SK-N-SH (cell line): Measurements from ENCODE around the gene PLEKHG7. TPM values are rescaled to one million over a fixed set of nuclear protein-coding genes. Genes with fewer than 3 reads are reported as not detected.

Source experiments
- CHD2 ChIP-seq: fragments of 150-350 bp; IDR thresholded peaks from 2 replicates; pipeline ENCODE4 v1.6.1; 2018; ENCODE audit warnings: low read length; ENCODE audit not compliant: partially characterized antibody
- ELF1 ChIP-seq: IDR thresholded peaks from 2 replicates; pipeline ENCODE4 v1.4.0; 2012
- FOSL2 ChIP-seq: IDR thresholded peaks from 2 replicates; pipeline ENCODE4 v1.4.0; 2012; ENCODE audit warnings: low read depth, mild to moderate bottlenecking, moderate library complexity, borderline replicate concordance
- FOXJ3 ChIP-seq: sonication (generic); formaldehyde crosslinking; IDR thresholded peaks from 2 replicates; pipeline ENCODE4 v1.5.1; 2020; ENCODE audit warnings: mild to moderate bottlenecking, missing genetic modification reagents
- GATA2 ChIP-seq: sonication (generic); formaldehyde crosslinking; IDR thresholded peaks from 2 replicates; pipeline ENCODE4 v1.5.0; 2020; ENCODE audit warnings: mild to moderate bottlenecking, missing genetic modification reagents
- NFIC ChIP-seq: IDR thresholded peaks from 2 replicates; pipeline ENCODE4 v1.4.0; 2012; ENCODE audit warnings: borderline replicate concordance
- NRF1 ChIP-seq: IDR thresholded peaks from 2 replicates; pipeline ENCODE4 v1.6.1; 2012; ENCODE audit warnings: low read depth, mild to moderate bottlenecking, low read length
- RAD21 ChIP-seq: IDR thresholded peaks from 2 replicates; pipeline ENCODE4 v1.6.1; 2012; ENCODE audit warnings: mild to moderate bottlenecking, low read length
- RCOR1 ChIP-seq: fragments of 150-350 bp; IDR thresholded peaks from 2 replicates; pipeline ENCODE4 v1.6.1; 2017; ENCODE audit warnings: antibody characterized with exemption, low read length
- RFX5 ChIP-seq: IDR thresholded peaks from 2 replicates; pipeline ENCODE4 v1.6.1; 2012; ENCODE audit warnings: mild to moderate bottlenecking, improper control_type of control experiment, low read length
- RXRA ChIP-seq: IDR thresholded peaks from 2 replicates; pipeline ENCODE4 v1.4.0; 2012; ENCODE audit warnings: low read depth, mild to moderate bottlenecking, borderline replicate concordance
- SIN3A ChIP-seq: IDR thresholded peaks from 2 replicates; pipeline ENCODE4 v1.6.1; 2012; ENCODE audit warnings: low read depth, mild to moderate bottlenecking, low read length, moderate library complexity, borderline replicate concordance
- SMC3 ChIP-seq: IDR thresholded peaks from 2 replicates; pipeline ENCODE4 v1.6.1; 2012; ENCODE audit warnings: low read depth, low read length, improper control_type of control experiment
- TAF1 ChIP-seq: IDR thresholded peaks from 2 replicates; pipeline ENCODE4 v1.6.1; 2012; ENCODE audit warnings: low read depth, mild to moderate bottlenecking, low read length, moderate library complexity, borderline replicate concordance
- YY1 ChIP-seq: IDR thresholded peaks from 2 replicates; pipeline ENCODE4 v1.4.0; 2012; ENCODE audit warnings: low read depth, mild to moderate bottlenecking
- polyA plus RNA-seq, 3 experiments: library from polyadenylated mRNA; depleted of rRNA; stranded (reverse); fragments of >200 nt; gene quantifications; 2 replicates each; pipeline ENCODE4 v1.2.3, GENCODE V29; 2012
- TF ChIP-seq, protein P1 (sequence below): IDR thresholded peaks from 2 replicates; pipeline ENCODE4 v1.4.0; 2012; ENCODE audit warnings: low read depth
- TF ChIP-seq, protein P2 (sequence below): fragments of 200-600 bp; sonication (generic); IDR thresholded peaks from 2 replicates; pipeline ENCODE4 v1.6.1; 2017; ENCODE audit warnings: antibody characterized with exemption, mild to moderate bottlenecking, moderate library complexity
- TF ChIP-seq, protein P3 (sequence below): fragments of 150-350 bp; IDR thresholded peaks from 2 replicates; pipeline ENCODE4 v1.6.1; 2016; ENCODE audit warnings: mild to moderate bottlenecking, low read depth, low read length
- TF ChIP-seq, protein P4 (sequence below): fragments of 150-350 bp; IDR thresholded peaks from 2 replicates; pipeline ENCODE4 v1.6.1; 2017; ENCODE audit warnings: antibody characterized with exemption, low read length, low read depth, borderline replicate concordance
- TF ChIP-seq, protein P5 (sequence below): IDR thresholded peaks from 2 replicates; pipeline ENCODE4 v1.4.0; 2012; ENCODE audit warnings: low read depth, borderline replicate concordance
- TF ChIP-seq, protein P6 (sequence below): IDR thresholded peaks from 2 replicates; pipeline ENCODE4 v1.4.0; 2012; ENCODE audit warnings: low read depth, borderline replicate concordance

Gene PLEKHG7
- polyA plus RNA-seq, 1 of the 3 experiments (the other 2 are of a cell fraction): not detected

DNA sequence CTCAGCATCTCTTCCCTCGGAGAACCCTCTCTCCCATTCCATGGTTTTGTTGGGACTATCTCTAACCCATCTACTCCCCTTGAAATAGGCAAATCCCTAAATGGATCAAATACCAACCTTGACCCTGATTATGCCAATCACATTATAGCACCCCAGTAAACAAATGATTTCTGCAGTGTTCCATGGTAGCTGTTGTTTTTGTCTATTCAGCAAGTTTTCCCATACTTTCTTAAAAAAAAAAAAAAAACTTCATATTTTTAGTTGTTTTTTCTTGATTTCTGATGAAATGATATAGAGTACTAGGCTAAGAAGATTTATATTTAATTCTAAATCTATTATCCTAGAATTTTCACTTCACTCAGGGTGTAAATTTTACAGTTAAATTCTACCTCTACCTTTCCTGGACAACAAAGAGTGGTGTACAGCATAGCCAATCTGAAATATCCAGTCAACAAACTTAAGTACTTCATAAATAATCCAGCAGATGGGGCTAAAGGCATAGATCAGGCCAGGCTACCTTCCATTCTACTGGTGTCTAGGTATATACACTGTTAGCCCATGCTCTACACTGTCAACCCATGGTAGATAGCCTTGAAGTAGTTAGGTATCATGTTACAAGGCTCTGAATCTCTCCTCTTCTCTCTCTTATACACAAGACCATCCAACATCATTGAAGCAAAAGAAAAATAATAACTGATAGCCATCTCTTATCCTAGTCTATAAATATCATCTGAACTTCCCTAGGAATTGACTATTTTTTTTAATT, 82.2 kb downstream of the PLEKHG7 start (continued):
- TF ChIP-seq, protein P1, sequence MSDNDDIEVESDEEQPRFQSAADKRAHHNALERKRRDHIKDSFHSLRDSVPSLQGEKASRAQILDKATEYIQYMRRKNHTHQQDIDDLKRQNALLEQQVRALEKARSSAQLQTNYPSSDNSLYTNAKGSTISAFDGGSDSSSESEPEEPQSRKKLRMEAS: peak; percentile 36; the same call in 1 of the 2 replicates
- TF ChIP-seq SMC3 (peak; percentile 55), SIN3A (peak; percentile 78; the same call in 1 of the 2 replicates), FOXJ3 (CRISPR knock-in tag) (no peak), ELF1 (no peak), RAD21 (peak; percentile 81), NRF1 (no peak), NFIC (no peak), GATA2 (no peak), RXRA (no peak), RFX5 (no peak), RCOR1 (no peak), TAF1 (no peak), YY1 (no peak), FOSL2 (no peak), CHD2 (no peak)
- TF ChIP-seq, protein P2, sequence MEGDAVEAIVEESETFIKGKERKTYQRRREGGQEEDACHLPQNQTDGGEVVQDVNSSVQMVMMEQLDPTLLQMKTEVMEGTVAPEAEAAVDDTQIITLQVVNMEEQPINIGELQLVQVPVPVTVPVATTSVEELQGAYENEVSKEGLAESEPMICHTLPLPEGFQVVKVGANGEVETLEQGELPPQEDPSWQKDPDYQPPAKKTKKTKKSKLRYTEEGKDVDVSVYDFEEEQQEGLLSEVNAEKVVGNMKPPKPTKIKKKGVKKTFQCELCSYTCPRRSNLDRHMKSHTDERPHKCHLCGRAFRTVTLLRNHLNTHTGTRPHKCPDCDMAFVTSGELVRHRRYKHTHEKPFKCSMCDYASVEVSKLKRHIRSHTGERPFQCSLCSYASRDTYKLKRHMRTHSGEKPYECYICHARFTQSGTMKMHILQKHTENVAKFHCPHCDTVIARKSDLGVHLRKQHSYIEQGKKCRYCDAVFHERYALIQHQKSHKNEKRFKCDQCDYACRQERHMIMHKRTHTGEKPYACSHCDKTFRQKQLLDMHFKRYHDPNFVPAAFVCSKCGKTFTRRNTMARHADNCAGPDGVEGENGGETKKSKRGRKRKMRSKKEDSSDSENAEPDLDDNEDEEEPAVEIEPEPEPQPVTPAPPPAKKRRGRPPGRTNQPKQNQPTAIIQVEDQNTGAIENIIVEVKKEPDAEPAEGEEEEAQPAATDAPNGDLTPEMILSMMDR: peak; percentile 60
- TF ChIP-seq, protein P3, sequence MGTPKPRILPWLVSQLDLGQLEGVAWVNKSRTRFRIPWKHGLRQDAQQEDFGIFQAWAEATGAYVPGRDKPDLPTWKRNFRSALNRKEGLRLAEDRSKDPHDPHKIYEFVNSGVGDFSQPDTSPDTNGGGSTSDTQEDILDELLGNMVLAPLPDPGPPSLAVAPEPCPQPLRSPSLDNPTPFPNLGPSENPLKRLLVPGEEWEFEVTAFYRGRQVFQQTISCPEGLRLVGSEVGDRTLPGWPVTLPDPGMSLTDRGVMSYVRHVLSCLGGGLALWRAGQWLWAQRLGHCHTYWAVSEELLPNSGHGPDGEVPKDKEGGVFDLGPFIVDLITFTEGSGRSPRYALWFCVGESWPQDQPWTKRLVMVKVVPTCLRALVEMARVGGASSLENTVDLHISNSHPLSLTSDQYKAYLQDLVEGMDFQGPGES: no peak
- TF ChIP-seq, protein P4, sequence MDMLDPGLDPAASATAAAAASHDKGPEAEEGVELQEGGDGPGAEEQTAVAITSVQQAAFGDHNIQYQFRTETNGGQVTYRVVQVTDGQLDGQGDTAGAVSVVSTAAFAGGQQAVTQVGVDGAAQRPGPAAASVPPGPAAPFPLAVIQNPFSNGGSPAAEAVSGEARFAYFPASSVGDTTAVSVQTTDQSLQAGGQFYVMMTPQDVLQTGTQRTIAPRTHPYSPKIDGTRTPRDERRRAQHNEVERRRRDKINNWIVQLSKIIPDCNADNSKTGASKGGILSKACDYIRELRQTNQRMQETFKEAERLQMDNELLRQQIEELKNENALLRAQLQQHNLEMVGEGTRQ: no peak
- TF ChIP-seq, protein P5, sequence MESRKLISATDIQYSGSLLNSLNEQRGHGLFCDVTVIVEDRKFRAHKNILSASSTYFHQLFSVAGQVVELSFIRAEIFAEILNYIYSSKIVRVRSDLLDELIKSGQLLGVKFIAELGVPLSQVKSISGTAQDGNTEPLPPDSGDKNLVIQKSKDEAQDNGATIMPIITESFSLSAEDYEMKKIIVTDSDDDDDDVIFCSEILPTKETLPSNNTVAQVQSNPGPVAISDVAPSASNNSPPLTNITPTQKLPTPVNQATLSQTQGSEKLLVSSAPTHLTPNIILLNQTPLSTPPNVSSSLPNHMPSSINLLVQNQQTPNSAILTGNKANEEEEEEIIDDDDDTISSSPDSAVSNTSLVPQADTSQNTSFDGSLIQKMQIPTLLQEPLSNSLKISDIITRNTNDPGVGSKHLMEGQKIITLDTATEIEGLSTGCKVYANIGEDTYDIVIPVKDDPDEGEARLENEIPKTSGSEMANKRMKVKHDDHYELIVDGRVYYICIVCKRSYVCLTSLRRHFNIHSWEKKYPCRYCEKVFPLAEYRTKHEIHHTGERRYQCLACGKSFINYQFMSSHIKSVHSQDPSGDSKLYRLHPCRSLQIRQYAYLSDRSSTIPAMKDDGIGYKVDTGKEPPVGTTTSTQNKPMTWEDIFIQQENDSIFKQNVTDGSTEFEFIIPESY: no peak
- TF ChIP-seq, protein P6, sequence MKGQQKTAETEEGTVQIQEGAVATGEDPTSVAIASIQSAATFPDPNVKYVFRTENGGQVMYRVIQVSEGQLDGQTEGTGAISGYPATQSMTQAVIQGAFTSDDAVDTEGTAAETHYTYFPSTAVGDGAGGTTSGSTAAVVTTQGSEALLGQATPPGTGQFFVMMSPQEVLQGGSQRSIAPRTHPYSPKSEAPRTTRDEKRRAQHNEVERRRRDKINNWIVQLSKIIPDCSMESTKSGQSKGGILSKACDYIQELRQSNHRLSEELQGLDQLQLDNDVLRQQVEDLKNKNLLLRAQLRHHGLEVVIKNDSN: no peak
